IPS DF 4.7 (cell line): ENCODE results near the gene DOLPP1.
"Not testable (repeated sequence)": the region's sequence is repeated elsewhere in the genome, so short reads cannot be mapped to it uniquely, and the experiment has no call there.

Experiments used
- DNase-seq: peaks from one replicate; pipeline ENCODE4 v3.0.0-alpha.2; 2013; ENCODE audit warnings: low spot score; ENCODE audit errors: extremely low read depth

The DOLPP1 gene

GRCh38 chr9:129111528-129112151, 30.7 kb downstream of the DOLPP1 start:
- no peak for DNase-seq

- DNase-seq = not testable (repeated sequence)
Observed at GRCh38 chr9:129112526-129112925, 31.6 kb downstream of the DOLPP1 start.

GRCh38 chr9:129113645-129114304, 32.9 kb downstream of the DOLPP1 start:
- no peak for DNase-seq

- no peak for DNase-seq
Observed at GRCh38 chr9:129118799-129119198, 37.9 kb downstream of the DOLPP1 start.

DNA sequence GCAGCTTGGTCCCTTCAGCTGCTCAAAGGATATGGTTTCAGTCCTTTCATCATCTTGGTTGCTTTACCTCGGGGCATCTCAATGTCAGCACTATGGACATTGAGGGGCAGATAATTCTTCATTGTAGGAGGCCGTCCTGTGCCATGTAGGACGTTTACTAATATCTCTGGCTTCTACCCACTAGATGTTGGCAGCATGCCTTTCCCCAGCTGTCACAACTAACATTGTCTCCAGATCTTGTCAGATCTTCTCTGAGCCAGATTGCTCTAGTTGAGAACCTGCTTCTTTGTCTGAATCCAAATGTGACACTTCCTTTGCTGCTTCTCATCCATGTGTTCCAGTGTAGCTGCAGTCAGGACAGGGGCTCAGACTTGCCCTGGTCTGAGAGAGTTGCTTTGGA, 40.6 kb downstream of the DOLPP1 start:
- no peak for DNase-seq

DNA sequence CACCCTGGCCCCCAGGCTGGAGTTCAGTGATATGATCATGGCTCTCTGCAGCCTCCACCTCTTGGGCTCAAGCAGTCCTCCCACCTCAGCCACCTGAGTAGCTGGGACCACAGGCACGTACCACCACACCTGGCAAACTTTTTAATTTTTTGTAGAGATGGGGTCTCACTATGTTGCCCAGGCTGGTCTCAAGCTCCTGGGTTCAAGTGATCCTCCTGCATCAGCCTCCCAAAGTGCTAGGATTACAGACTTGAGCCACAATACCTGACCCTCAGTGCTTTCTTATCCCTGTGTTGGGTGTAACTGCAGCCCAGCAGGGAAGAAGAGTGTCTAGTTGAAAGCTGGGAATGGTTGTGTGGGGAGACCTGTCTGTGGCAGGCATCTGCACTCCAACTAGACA, 41.2 kb downstream of the DOLPP1 start:
- no peak for DNase-seq

- DNase-seq = not testable (repeated sequence)
Observed at GRCh38 chr9:129122976-129123375, 42.1 kb downstream of the DOLPP1 start.

GRCh38 chr9:129124506-129125069, 43.7 kb downstream of the DOLPP1 start:
- no peak for DNase-seq

- no peak for DNase-seq
Observed at GRCh38 chr9:129125478-129125877, 44.6 kb downstream of the DOLPP1 start.

- DNase-seq = no peak
Observed at GRCh38 chr9:129126749-129127618, 46.1 kb downstream of the DOLPP1 start.

GRCh38 chr9:129128689-129129088, 47.8 kb downstream of the DOLPP1 start:
- no peak for DNase-seq

- DNase-seq = not testable (repeated sequence)
Observed at GRCh38 chr9:129130271-129130670, 49.4 kb downstream of the DOLPP1 start.

GRCh38 chr9:129130791-129131190, 49.9 kb downstream of the DOLPP1 start:
- no peak for DNase-seq

GRCh38 chr9:129131300-129132145, 50.6 kb downstream of the DOLPP1 start:
- no peak for DNase-seq

DNA sequence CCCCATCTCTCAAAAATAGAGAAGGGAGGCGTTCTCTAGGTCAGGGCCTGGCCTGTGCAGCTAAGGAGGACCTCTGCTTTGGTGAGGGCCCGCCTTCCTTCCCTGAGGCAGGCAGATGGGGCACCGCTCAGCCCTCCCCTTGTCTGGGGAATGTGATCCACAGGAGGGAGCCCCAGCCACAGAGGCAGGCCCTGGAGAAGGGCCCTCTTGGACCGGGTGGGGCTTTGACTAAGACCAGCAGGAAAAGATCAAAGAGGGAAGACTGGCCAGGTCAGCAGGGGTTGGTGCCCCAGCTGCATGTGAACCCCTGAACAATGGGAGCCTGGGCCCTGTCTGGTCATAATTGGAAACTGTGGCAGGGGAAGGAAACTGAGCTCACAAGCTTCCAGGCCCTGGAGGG, 52.2 kb downstream of the DOLPP1 start:
- no peak for DNase-seq

- DNase-seq = no peak
Observed at GRCh38 chr9:129135476-129135875, 54.6 kb downstream of the DOLPP1 start.

GRCh38 chr9:129136446-129137035, 55.6 kb downstream of the DOLPP1 start:
- DNase-seq = no peak

GRCh38 chr9:129137292-129138143, 56.6 kb downstream of the DOLPP1 start:
- DNase-seq = no peak

GRCh38 chr9:129138144-129138462, 57.2 kb downstream of the DOLPP1 start:
- no peak for DNase-seq
